ENCODE data around the gene BFSP2.

The BFSP2 gene, protein sequence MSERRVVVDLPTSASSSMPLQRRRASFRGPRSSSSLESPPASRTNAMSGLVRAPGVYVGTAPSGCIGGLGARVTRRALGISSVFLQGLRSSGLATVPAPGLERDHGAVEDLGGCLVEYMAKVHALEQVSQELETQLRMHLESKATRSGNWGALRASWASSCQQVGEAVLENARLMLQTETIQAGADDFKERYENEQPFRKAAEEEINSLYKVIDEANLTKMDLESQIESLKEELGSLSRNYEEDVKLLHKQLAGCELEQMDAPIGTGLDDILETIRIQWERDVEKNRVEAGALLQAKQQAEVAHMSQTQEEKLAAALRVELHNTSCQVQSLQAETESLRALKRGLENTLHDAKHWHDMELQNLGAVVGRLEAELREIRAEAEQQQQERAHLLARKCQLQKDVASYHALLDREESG

GRCh38 chr3:133400006-133400515 is at the start of gene BFSP2:
BFSP2 (plus strand) TSS chr3:133400056; CDS start chr3:133400084, 28 bp downstream.
- no peak for DNase-seq

DNA sequence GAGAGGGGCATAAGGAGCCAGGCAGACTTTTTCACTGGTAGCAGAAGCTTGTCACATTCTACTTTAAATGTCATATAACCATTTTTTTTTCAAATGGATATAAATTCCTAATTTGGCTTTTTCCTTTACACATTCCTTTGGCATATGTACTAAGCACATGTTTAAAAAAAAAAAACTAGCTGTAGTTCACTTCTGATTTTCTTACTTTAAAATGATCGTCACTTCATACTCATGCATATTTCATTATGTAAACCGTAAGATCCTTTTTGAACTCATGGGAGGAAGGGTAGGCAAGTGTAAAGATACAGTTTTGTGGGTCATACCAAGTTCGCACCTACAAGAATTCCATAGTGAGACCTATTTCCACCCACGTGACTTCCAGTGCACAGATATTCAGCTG is 45.1 kb upstream of the BFSP2 start:
- no peak for DNase-seq

DNA sequence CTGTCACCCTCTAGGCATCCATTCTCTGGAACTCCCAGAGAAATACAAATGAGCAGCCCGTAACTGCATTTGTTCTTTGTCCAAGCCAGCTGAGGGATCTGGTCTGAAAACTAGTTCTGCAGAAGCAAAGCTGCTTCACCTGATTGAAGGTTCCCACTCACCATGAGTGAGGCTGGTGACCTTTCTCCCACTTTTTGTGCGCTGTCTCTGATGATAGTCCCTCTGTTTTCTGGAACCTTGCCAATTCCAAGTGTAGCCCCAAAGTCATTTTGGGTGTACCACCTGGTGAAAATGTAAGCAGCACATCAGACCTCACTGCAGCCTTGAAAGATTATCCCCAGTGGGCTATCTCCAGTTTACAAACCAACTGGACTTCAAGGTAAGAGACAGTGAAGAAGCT is 39.4 kb upstream of the BFSP2 start:
- no peak for DNase-seq

- no peak for DNase-seq
Observed at GRCh38 chr3:133361011-133361410, 38.8 kb upstream of the BFSP2 start.

DNA sequence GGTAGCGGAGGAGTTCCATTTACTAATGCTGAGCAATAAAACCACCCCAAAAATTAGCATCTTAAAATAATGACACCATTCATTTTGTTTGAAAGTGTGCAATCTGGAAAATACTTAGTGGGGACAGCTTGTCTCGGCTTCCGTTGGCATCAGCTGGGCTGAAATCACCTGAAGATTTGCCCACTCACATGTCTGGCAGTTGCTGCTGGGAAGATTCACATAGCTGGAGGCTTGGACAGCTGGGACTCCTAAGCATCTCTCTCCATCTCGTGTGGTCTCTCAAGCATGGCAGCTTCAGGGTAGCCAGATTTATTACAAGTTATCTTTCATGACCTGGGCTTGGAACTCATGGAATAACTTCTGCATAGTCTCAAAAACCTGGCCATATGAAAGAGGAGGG is 38.4 kb upstream of the BFSP2 start:
- no peak for DNase-seq

DNA sequence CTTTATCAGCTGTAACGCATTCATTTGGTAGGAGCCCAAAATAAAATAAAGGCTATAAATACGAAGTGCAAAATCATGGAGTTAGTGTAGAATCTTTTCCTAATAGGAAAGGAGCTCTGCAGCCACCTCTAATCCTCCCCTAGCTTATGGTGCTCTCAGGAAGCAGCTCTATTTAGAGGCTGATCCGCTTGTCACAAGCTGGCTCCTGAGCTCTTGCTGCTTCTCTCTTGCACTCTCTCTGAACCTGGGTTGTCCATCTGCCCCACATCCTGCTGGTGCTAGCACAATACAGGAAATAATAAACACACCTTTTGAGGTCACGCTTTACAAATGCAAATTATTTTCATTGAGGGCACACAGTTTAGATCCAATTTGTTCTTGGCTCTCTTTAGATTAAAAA is 37.3 kb upstream of the BFSP2 start:
- DNase-seq = no peak

DNA sequence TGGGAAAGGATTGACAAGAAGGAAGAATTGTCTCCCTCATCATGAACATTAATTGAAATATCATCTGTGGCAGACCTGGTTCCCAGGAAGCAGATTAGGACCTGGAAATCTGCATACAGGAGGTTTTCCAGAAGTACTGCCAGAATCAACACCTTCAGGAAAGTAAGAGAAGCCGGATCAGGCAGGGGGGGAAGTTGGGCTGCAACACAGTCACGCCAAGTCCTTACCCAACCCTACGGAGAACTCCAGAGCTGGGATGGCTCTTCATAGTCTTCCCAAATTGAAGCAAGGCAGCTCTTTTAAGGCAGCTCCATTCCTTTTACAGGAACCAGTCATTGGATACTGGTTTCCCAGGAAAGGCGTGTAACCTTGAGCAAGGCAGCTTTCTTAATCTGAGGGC is 35.2 kb upstream of the BFSP2 start:
- no peak for DNase-seq

- no peak for DNase-seq
Observed at GRCh38 chr3:133366921-133367320, 32.9 kb upstream of the BFSP2 start.

DNA sequence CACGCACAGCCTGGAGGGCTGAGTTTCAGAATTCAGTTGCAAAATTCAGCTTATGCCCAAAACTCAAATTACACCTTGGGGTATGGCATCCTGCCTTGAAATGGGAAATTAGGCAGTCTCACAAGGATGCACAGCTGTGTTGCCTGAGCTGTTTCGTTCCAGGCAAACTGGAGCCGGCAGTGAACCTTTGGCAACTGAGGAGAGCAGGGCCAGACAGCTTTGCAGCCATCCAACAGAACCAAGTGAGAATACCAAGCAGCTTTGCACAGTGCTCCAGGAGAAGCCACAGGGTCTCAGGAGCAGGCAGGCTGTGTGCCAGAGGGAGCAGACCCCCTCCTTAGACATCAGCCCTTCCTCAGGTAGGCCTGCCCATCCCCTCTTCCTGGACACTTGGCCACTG is 32.5 kb upstream of the BFSP2 start:
- no peak for DNase-seq

DNA sequence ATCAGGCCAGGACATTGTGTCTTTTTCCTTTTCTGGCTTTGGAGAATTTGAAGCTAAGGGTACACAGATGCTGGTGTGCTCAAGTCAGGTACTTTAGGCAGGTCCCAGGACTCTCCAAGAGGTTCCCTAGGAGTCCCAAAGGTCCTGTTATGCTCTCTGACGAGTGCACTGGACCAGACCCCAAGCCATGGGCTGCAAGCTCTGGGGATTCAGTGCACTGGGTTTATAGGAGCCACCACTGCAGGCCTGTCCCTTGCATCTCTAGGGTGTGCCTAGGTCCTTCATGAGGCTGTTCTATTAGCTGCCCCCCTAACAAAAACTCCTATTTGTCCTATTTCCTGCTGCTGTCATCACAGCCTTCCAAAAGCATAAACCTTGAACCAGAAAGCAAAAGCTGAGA is 31.9 kb upstream of the BFSP2 start:
- no peak for DNase-seq

DNA sequence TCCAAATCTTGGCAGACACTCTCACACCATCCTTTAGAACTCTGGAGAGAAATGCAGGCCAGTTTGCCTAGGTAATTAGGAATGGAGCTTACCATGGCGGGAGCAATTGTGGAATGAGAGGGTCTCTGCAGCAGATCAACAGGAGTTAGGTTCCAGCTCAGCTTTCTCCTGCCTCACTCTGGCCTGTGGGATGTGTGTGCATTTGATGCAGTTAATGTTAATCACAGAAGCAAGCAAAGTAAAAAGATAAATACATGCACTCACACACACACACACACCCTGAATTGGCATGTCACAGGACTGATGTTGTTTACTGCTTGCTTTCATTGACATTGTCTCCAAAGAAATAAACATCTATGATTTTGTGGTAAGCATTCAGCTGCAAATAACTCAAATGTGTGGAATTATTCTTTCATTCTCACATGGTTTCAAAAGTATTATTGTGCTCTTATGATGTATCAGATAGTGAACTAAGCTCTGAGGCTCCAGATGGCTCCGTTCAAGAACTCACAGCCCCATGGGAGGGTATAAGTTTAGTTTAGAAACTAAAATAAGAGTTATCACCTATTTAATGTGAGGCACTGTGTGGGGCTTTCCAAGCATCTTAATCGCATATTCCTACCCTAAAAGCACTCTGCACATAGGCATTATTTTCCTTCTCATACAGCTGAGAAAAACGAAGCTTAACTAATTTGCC is 31.3 kb upstream of the BFSP2 start:
- no peak for DNase-seq

GRCh38 chr3:133369068-133369440 is 30.8 kb upstream of the BFSP2 start:
- DNase-seq = no peak

DNA sequence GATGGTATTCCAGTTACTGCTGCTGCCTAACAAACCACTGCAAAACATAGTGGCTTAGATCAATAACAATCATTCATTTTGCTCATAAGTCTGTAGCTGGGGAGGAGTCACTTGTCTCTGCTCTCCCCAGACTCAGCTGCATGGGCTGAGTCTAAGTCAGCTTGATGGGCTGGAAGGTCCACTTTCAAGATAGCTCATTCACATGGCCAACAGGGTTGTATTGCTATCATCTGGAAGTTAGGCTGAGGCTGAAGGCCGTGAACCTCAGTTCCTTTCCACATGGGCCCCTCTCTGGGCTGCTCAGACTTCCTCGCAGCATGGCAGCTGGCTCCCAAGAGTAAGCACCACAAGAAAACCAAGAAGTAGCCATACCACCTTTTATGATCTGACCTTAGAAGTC is 28.7 kb upstream of the BFSP2 start:
- DNase-seq = no peak

GRCh38 chr3:133371676-133372075 is 28.2 kb upstream of the BFSP2 start:
- no peak for DNase-seq

DNA sequence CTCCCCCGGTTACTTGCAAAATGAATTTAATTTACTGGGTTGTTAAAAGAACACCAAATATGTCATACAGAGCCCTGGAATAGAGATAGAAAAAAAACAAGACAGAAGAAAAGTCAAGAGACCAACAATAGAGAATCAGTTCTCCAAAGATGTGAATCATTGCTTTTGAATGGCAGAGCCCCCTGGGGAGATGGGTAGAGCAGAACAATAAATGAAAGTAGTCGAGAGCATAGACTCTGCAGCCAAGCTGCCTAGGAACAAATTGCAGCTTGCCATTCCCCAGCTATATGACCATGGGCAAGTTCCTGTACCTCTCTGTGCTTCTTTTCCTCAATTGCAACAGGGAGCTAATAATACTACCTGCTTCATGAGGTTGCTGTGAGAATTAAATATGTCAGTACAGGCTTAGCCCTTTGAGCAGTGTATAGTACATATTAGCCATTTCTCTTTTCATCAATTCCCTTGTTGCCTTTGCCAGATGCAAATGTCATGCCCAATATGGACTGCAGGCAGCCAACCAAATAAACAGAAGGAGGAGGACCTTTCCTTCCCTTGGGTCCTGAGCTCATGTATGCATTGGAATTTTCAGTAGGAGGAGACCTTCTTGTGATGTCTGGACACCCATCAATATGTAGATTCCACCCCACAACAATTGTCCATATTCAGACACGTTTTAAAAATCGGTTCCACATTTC is 25.0 kb upstream of the BFSP2 start:
- DNase-seq = no peak

- no peak for DNase-seq
Observed at GRCh38 chr3:133375403-133375745, 24.5 kb upstream of the BFSP2 start.

DNA sequence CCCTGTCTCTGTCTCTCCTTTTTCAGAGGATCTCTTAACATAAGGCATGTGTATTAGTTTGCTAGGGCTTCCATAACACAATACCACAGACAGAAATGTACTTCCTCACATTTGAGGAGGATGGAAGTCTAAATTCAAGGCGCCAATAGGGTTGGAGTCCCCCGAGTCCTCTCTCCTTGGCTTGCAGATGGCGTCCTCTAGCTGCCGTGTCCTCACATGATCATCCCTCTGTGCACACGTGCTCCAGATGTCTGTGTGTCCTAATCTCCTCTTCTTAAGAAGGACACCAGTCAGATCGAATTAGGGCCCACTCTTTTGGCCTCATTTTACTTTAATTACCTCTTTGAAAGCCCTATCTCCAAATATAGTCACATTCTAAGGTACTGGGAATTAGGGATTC is 23.0 kb upstream of the BFSP2 start:
- peak; percentile 41 for DNase-seq

GRCh38 chr3:133377396-133377795 is 22.5 kb upstream of the BFSP2 start:
- DNase-seq = peak; percentile 28

DNA sequence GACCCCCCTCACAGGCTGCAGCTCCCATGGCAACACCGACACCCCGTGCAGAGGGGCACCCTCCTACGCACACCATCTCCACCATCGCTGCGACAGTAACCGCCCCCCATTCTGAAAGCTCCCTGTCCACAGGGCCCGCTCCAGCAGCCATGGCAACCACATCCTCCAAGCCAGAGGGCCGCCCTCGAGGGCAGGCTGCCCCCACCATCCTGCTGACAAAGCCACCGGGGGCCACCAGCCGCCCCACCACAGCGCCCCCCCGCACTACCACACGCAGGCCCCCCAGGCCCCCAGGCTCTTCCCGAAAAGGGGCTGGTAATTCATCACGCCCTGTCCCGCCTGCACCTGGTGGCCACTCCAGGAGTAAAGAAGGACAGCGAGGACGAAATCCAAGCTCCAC is 19.9 kb upstream of the BFSP2 start:
- DNase-seq = no peak

GRCh38 chr3:133380481-133381225 is 19.2 kb upstream of the BFSP2 start:
- no peak for DNase-seq

DNA sequence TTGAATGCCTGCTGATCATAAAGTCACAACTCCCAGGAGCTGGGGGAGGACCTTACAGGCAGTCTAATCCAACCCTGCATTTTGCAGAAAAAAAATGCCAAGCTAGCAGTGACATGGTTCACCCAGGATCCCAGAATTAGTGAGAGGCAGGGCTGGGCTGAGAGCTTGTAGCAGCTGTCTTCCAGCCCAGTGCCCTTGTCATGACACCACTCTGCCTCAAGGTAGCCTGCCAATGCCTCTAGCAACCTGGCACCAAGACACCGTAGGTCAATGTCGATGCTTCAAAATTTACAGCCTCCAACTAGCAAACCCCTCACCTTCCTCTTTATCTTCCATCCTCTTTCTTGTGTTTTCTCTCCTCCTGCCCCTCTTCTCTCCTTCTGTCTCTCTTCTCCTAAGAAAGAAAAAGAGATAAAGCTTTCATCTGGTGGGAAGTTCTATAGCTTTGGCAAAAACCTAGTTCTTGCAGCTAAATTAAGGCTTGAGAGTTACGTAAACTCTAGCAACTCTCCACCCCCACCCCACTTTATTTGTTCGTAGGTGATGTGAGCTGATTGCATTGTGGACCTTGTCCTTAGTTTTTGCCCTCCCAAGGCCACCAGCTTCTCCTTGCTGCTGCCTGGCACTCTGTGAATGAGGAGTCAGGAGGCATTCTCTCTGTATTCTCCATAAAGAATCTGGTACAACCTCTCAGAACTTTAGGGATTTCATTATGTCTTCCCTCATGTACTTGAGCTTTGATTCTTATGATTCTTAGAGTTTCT is 18.3 kb upstream of the BFSP2 start:
- DNase-seq = no peak

DNA sequence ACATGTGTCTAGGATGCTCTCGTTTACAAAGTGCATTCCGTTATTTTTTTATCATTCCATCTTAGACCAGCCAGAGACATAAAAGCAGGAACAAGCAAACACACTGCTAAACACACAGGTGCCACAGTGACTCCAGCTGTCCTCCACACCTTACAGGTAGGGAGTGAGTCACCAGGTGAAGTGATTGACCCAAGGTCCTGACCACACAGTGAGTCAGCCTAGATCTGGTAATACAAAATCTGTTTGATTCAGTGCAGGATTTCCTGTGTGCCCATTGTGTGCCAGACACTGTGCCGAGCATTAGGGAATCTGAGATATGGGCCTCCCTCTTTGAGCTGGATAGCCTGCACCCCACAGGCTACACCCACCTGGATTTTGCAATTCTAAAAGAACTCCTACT is 16.7 kb upstream of the BFSP2 start:
- DNase-seq = no peak

Data from retina (tissue), 1 donor.